IMR-90 (cell line): ENCODE data around the gene TJP1. TPM values are rescaled to one million over a fixed set of nuclear protein-coding genes. Genes with fewer than 3 reads are reported as not detected.
A peak's percentile ranks its signal among the peaks of the same experiment; 100 is the strongest.

Experiments used
- ATAC-seq: fragments of 200-7000 bp; cut with Tn5 transposase; 2 replicates; pipeline ENCODE4 v1.9.1; 2020; ENCODE audit warnings: low read depth, mild to moderate bottlenecking, moderate library complexity
- BruUV-seq: library from RNA; stranded (reverse); fragments of 400-500 nt; replicated peaks from 2 replicates; lab custom pipeline; 2021; lab: Mats Ljungman, UMichigan
- CTCF ChIA-PET: fragments of 300-600 bp; formaldehyde crosslinking; extraction: SDS; loops from one replicate; lab custom pipeline; 2021; ENCODE audit warnings: antibody characterized with exemption; lab: Yijun Ruan, JAX
- POLR2A ChIA-PET: fragments of 300-600 bp; sonication (Branson Sonifier 250); formaldehyde crosslinking; loops from one replicate; lab custom pipeline; 2022; ENCODE audit warnings: antibody characterized with exemption; ENCODE audit not compliant: unreplicated experiment; lab: Charles Lee
- DNase-seq: peaks from one replicate; pipeline ENCODE4 v3.0.0; 2013
- H2AFZ ChIP-seq: replicated peaks from 2 replicates; pipeline ENCODE3; 2013; ENCODE audit warnings: low read length, mild to moderate bottlenecking; ENCODE audit not compliant: poor library complexity
- H2AK5ac ChIP-seq: 2 replicates; pipeline ENCODE4 v1.6.1; 2013; ENCODE audit warnings: low read depth, low read length, inconsistent platforms
- H2AK9ac ChIP-seq: replicated peaks from 2 replicates; pipeline ENCODE3; 2013; ENCODE audit warnings: mild to moderate bottlenecking, low read depth, low read length, moderate library complexity; ENCODE audit not compliant: poor library complexity
- H2BK120ac ChIP-seq: 2 replicates; pipeline ENCODE4 v1.6.1; 2013; ENCODE audit warnings: low read depth, low read length, inconsistent platforms
- H2BK15ac ChIP-seq: 3 replicates; pipeline ENCODE4 v1.6.1; 2013; ENCODE audit warnings: low read depth, low read length, inconsistent platforms
- H2BK20ac ChIP-seq: 2 replicates; pipeline ENCODE4 v1.6.1; 2013; ENCODE audit warnings: low read depth, mild to moderate bottlenecking, inconsistent platforms, low read length, moderate library complexity
- H2BK5ac ChIP-seq: 2 replicates; pipeline ENCODE4 v1.6.1; 2013; ENCODE audit warnings: mild to moderate bottlenecking, low read depth, low read length, inconsistent platforms; ENCODE audit not compliant: poor library complexity, severe bottlenecking
- H3K14ac ChIP-seq: replicated peaks from 2 replicates; pipeline ENCODE4 v1.6.1; 2013; ENCODE audit warnings: low read depth, low read length, inconsistent platforms
- H3K18ac ChIP-seq: 2 replicates; pipeline ENCODE4 v1.6.1; 2013; ENCODE audit warnings: low read depth, low read length, control low read depth
- H3K23ac ChIP-seq: 2 replicates; pipeline ENCODE4 v1.6.1; 2013; ENCODE audit warnings: low read depth, low read length, inconsistent platforms
- H3K27ac ChIP-seq: 2 replicates; pipeline ENCODE4 v1.5.1; 2013; ENCODE audit warnings: mild to moderate bottlenecking, control low read depth, low read length; ENCODE audit not compliant: insufficient read depth
- H3K27me3 ChIP-seq: 2 replicates; pipeline ENCODE4 v1.6.1; 2013; ENCODE audit warnings: low read length; ENCODE audit not compliant: control insufficient read depth, insufficient read depth
- H3K36me3 ChIP-seq: 2 replicates; pipeline ENCODE4 v1.6.1; 2013; ENCODE audit warnings: low read length, mixed read lengths; ENCODE audit not compliant: control insufficient read depth, insufficient read depth
- H3K4ac ChIP-seq: 2 replicates; pipeline ENCODE4 v1.6.1; 2013; ENCODE audit warnings: low read depth, low read length, inconsistent platforms
- H3K4me1 ChIP-seq: 2 replicates; pipeline ENCODE4 v1.6.1; 2013; ENCODE audit warnings: low read length, mixed read lengths; ENCODE audit not compliant: control insufficient read depth, insufficient read depth
- H3K4me2 ChIP-seq: 2 replicates; pipeline ENCODE4 v1.6.1; 2013; ENCODE audit warnings: low read depth, mild to moderate bottlenecking, control low read depth, low read length, moderate library complexity
- H3K4me3 ChIP-seq: 2 replicates; pipeline ENCODE4 v1.5.1; 2013; ENCODE audit warnings: low read depth, mild to moderate bottlenecking, control low read depth, low read length, moderate library complexity; ENCODE audit not compliant: insufficient read depth
- H3K56ac ChIP-seq: 2 replicates; pipeline ENCODE4 v1.6.1; 2013; ENCODE audit warnings: low read length, inconsistent platforms; ENCODE audit not compliant: insufficient read depth; ENCODE audit errors: extremely low read depth
- H3K79me1 ChIP-seq, 2 experiments: 2 replicates each; pipeline ENCODE4 v1.6.1; 2013; ENCODE audit warnings: low read length in 2 of 2, inconsistent platforms in 1 of 2, low read depth in 1 of 2
- H3K9ac ChIP-seq: 2 replicates; pipeline ENCODE4 v1.6.1; 2013; ENCODE audit warnings: low read depth, low read length, control low read depth
- H3K9me1 ChIP-seq: 2 replicates; pipeline ENCODE4 v1.6.1; 2013; ENCODE audit warnings: low read length, inconsistent platforms; ENCODE audit not compliant: insufficient read depth
- H3K9me3 ChIP-seq: 2 replicates; pipeline ENCODE4 v1.6.1; 2013; ENCODE audit warnings: low read length; ENCODE audit not compliant: control insufficient read depth, insufficient read depth
- H4K20me1 ChIP-seq: 2 replicates; pipeline ENCODE4 v1.6.1; 2013; ENCODE audit warnings: low read length, inconsistent platforms; ENCODE audit not compliant: insufficient read depth
- H4K5ac ChIP-seq: 2 replicates; pipeline ENCODE4 v1.6.1; 2013; ENCODE audit warnings: mild to moderate bottlenecking, low read depth, low read length, control low read depth
- H4K8ac ChIP-seq, 2 experiments: 2 replicates each; pipeline ENCODE4 v1.6.1; 2013; ENCODE audit warnings: low read depth in 2 of 2, low read length in 2 of 2, control low read depth in 1 of 2, inconsistent platforms in 1 of 2
- H4K91ac ChIP-seq: 2 replicates; pipeline ENCODE4 v1.6.1; 2013; ENCODE audit warnings: low read depth, low read length, inconsistent platforms; ENCODE audit not compliant: insufficient read depth
- BHLHE40 ChIP-seq: fragments of 150-350 bp; IDR thresholded peaks from 2 replicates; pipeline ENCODE4 v1.6.1; 2016; ENCODE audit warnings: mild to moderate bottlenecking, low read depth, low read length
- CEBPB ChIP-seq: IDR thresholded peaks from 2 replicates; pipeline ENCODE4 v1.6.1; 2012; ENCODE audit warnings: low read depth, low read length, improper control_type of control experiment
- CHD1 ChIP-seq: IDR thresholded peaks from 2 replicates; pipeline ENCODE4 v1.6.1; 2012; ENCODE audit warnings: low read depth, low read length, improper control_type of control experiment
- FOS ChIP-seq: fragments of 150-350 bp; IDR thresholded peaks from 2 replicates; pipeline ENCODE4 v1.6.1; 2016; ENCODE audit warnings: low read depth, low read length
- MAFK ChIP-seq: IDR thresholded peaks from 2 replicates; pipeline ENCODE4 v1.6.1; 2012; ENCODE audit warnings: low read depth, low read length, improper control_type of control experiment
- MAZ ChIP-seq: IDR thresholded peaks from 2 replicates; pipeline ENCODE4 v1.6.1; 2012; ENCODE audit warnings: low read depth, mild to moderate bottlenecking, low read length, improper control_type of control experiment, moderate library complexity, borderline replicate concordance
- NFE2L2 ChIP-seq: fragments of 150-350 bp; IDR thresholded peaks from 2 replicates; pipeline ENCODE4 v1.6.1; 2016; ENCODE audit warnings: low read depth, mild to moderate bottlenecking, low read length
- POLR2A ChIP-seq: IDR thresholded peaks from 2 replicates; pipeline ENCODE4 v1.6.1; 2012; ENCODE audit warnings: mild to moderate bottlenecking, low read depth, low read length
- RAD21 ChIP-seq: IDR thresholded peaks from 2 replicates; pipeline ENCODE4 v1.6.1; 2012; ENCODE audit warnings: low read length, improper control_type of control experiment
- RCOR1 ChIP-seq: IDR thresholded peaks from 2 replicates; pipeline ENCODE4 v1.6.1; 2012; ENCODE audit warnings: mild to moderate bottlenecking, low read length, improper control_type of control experiment; ENCODE audit not compliant: insufficient replicate concordance
- RFX5 ChIP-seq: IDR thresholded peaks from 2 replicates; pipeline ENCODE4 v1.8.0; 2012; ENCODE audit warnings: low read depth, mild to moderate bottlenecking, low read length, moderate library complexity
- SMC3 ChIP-seq: fragments of 150-350 bp; IDR thresholded peaks from 2 replicates; pipeline ENCODE4 v1.6.1; 2016; ENCODE audit warnings: low read depth, mild to moderate bottlenecking, antibody characterized with exemption, low read length, moderate library complexity
- WGBS, 2 experiments: methylation state at CpG; one replicate each; pipeline versions ENCODE4 v1.1.5 to v1.1.7; 2013; ENCODE audit warnings: missing lambda C conversion rate in 2 of 2; ENCODE audit not compliant: insufficient read length in 1 of 2; ENCODE audit errors: extremely low coverage in 2 of 2; 5-methylcytosine and 5-hydroxymethylcytosine counted together
- dilution Hi-C: fragments of 300-500 bp; cut with HindIII; formaldehyde crosslinking; loops from one replicate; pipeline ENCODE4 v1.14.3; 2018; ENCODE audit warnings: low sequenced_read_pairs; ENCODE audit not compliant: unreplicated experiment
- in situ Hi-C: fragments of 300-500 bp; cut with MboI; formaldehyde crosslinking; loops from 3 replicates; pipeline ENCODE4 v1.14.3; 2019; ENCODE audit warnings: low sequenced_read_pairs, inconsistent platforms, mixed read lengths
- intact Hi-C: fragments of 100-400 bp; cut with micrococcal nuclease; formaldehyde crosslinking; loops from 2 replicates; pipeline ENCODE4 v1.10.0; 2022
- polyA plus RNA-seq, 3 experiments: library from polyadenylated mRNA; depleted of rRNA; stranded (reverse); fragments of >200 nt; gene quantifications; 2 replicates each; pipeline ENCODE4 v1.2.3, GENCODE V29; 2012; ENCODE audit warnings: low replicate concordance in 1 of 3
- total RNA-seq: library from RNA; depleted of rRNA; stranded (reverse); fragments of >200 nt; gene quantifications from 2 replicates; pipeline ENCODE4 v1.2.3, GENCODE V29; 2012
- TF ChIP-seq, protein P1 (sequence below): fragments of 150-350 bp; IDR thresholded peaks from 2 replicates; pipeline ENCODE4 v1.6.1; 2017; ENCODE audit warnings: mild to moderate bottlenecking, antibody characterized with exemption, low read length, low read depth
- TF ChIP-seq, protein P2 (sequence below): fragments of 150-350 bp; IDR thresholded peaks from 2 replicates; pipeline ENCODE4 v1.6.1; 2016; ENCODE audit warnings: low read depth, mild to moderate bottlenecking, low read length, moderate library complexity, borderline replicate concordance
- TF ChIP-seq, protein P3 (sequence below): conservative IDR thresholded peaks from 2 replicates; pipeline ENCODE4 v1.5.1; 2012; ENCODE audit warnings: mild to moderate bottlenecking, low read depth, low read length, improper control_type of control experiment

Gene TJP1
- total and polyA plus RNA-seq, 2 of the 4 experiments (the other 2 are of a cell fraction) = 42.2 to 43.4 TPM

DNA sequence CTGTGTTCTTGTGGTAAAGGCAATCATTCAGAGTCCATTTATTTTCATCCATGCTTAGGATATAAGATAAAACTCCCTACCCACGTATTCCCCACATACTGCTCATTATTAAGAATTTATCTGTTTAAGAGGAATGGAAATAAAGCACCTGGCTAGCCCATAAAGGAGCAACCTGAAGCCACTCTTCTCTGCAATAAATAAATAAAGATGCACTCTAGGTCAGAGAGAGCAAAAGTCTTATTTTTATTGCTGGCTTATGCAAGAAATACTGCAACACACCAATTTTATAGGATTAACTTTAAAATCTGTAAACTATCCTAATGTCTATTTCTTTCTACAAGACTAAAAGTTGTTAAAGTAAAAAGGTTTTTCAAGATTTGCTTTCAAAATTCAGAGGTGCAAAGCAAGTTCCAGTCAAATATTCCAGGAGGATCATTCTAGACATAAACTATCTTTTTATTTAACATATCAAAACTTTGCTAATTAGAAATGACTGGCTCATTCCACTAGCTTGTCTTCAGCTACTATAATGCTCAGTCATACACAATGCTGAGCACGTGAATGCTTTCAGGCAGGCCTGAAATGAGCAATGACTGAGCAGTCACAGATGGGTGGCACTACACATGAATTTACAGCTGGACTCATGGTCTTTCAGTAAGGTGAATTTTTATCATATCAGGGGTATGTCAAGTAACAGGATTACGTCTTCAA, 7.1 kb downstream of the TJP1 start:
- Histone ChIP-seq H2BK15ac (no peak overlapping the region), H2BK5ac (no peak overlapping the region), H3K4me3 (no peak overlapping the region), H3K56ac (no peak overlapping the region), H3K27ac (no peak overlapping the region), H3K9me3 (no peaks in the 10 kb centered on the region), H2BK120ac (no peak overlapping the region), H4K8ac (no peak overlapping the region), H3K4me2 (peak overlapping the region; percentile 27; the same call in 1 of the 2 replicates), H3K14ac (no peak overlapping the region), H3K18ac (no peak overlapping the region), H3K36me3 (no peaks in the 10 kb centered on the region), H3K9ac (no peak overlapping the region), H3K27me3 (no peaks in the 10 kb centered on the region), H4K5ac (no peak overlapping the region), H3K4ac (no peak overlapping the region), H3K4me1 (peaks cover 6% of the 10 kb centered on the region), H2AFZ (no peak overlapping the region), H2AK9ac (no peak overlapping the region), H2AK5ac (no peak overlapping the region), H4K20me1 (peaks cover 81% of the 10 kb centered on the region), H3K9me1 (no peaks in the 10 kb centered on the region; the same call in 1 of the 2 replicates), H4K91ac (no peak overlapping the region), H3K23ac (no peak overlapping the region), H3K79me1 (peaks cover 13 to 54% of the 10 kb centered on the region in 2 experiments; a peak in 3 of 4 replicates), H2BK20ac (no peak overlapping the region)
- DNase-seq (peak; percentile 65), ATAC-seq (peak; percentile 76)
- dilution Hi-C loops (no loop called here), intact Hi-C loops (no loop called here), in situ Hi-C loops (loop anchor here (10.0 kb wide), 1 partner anchor 110 kb away; no protein-coding TSS in a partner anchor)
- BruUV-seq = no TSS peak
- ChIA-PET POLR2A (no interaction called here), CTCF (interaction anchor here (0.6 to 2.6 kb wide), 2 partner anchors 67 to 111 kb away, joined by 3 to 11 read pairs; no protein-coding TSS in a partner anchor)
- no CpG with 5 or more reads among the region's 3 CpGs for WGBS, 2 experiments
- peak; percentile 55 for TF ChIP-seq NFE2L2
- TF ChIP-seq, protein P1, sequence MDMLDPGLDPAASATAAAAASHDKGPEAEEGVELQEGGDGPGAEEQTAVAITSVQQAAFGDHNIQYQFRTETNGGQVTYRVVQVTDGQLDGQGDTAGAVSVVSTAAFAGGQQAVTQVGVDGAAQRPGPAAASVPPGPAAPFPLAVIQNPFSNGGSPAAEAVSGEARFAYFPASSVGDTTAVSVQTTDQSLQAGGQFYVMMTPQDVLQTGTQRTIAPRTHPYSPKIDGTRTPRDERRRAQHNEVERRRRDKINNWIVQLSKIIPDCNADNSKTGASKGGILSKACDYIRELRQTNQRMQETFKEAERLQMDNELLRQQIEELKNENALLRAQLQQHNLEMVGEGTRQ = no peak
- TF ChIP-seq SMC3 = no peak
- TF ChIP-seq CEBPB = no peak
- peak; percentile 97 for TF ChIP-seq BHLHE40
- no peak for TF ChIP-seq POLR2A
- TF ChIP-seq RAD21 = no peak
- TF ChIP-seq RCOR1 = no peak
- TF ChIP-seq MAZ = no peak
- TF ChIP-seq RFX5 = no peak
- TF ChIP-seq, protein P2, sequence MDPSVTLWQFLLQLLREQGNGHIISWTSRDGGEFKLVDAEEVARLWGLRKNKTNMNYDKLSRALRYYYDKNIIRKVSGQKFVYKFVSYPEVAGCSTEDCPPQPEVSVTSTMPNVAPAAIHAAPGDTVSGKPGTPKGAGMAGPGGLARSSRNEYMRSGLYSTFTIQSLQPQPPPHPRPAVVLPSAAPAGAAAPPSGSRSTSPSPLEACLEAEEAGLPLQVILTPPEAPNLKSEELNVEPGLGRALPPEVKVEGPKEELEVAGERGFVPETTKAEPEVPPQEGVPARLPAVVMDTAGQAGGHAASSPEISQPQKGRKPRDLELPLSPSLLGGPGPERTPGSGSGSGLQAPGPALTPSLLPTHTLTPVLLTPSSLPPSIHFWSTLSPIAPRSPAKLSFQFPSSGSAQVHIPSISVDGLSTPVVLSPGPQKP = no peak
- peak; percentile 39; the same call in 1 of the 2 replicates for TF ChIP-seq MAFK
- TF ChIP-seq FOS = no peak
- no peak for TF ChIP-seq CHD1
- TF ChIP-seq, protein P3, sequence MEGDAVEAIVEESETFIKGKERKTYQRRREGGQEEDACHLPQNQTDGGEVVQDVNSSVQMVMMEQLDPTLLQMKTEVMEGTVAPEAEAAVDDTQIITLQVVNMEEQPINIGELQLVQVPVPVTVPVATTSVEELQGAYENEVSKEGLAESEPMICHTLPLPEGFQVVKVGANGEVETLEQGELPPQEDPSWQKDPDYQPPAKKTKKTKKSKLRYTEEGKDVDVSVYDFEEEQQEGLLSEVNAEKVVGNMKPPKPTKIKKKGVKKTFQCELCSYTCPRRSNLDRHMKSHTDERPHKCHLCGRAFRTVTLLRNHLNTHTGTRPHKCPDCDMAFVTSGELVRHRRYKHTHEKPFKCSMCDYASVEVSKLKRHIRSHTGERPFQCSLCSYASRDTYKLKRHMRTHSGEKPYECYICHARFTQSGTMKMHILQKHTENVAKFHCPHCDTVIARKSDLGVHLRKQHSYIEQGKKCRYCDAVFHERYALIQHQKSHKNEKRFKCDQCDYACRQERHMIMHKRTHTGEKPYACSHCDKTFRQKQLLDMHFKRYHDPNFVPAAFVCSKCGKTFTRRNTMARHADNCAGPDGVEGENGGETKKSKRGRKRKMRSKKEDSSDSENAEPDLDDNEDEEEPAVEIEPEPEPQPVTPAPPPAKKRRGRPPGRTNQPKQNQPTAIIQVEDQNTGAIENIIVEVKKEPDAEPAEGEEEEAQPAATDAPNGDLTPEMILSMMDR = no peak
